Measurements from ENCODE around the gene PTPN18.
"Not testable (repeated sequence)": the region's sequence is repeated elsewhere in the genome, so short reads cannot be mapped to it uniquely, and the experiment has no call there.

PTPN18 gene

GRCh38 chr2:130355578-130356431, at the start of gene PTPN18:
PTPN18 (plus strand) TSS chr2:130356056; CDS start chr2:130356108, 52 bp downstream.
- no peak for DNase-seq (ENCODE audit: low read depth in 3 of 3)

- DNase-seq (ENCODE audit: low read depth in 3 of 3) = no peak
Measured at GRCh38 chr2:130307850-130308249, 48.0 kb upstream of the PTPN18 start.

- DNase-seq (ENCODE audit: low read depth in 3 of 3) = no peak
Measured at GRCh38 chr2:130310881-130311280, 45.0 kb upstream of the PTPN18 start.

GRCh38 chr2:130313812-130314334, 42.0 kb upstream of the PTPN18 start:
- no peak for DNase-seq (ENCODE audit: low read depth in 3 of 3)

- DNase-seq (ENCODE audit: low read depth in 3 of 3) = no peak
Measured at GRCh38 chr2:130314377-130314776, 41.5 kb upstream of the PTPN18 start.

GRCh38 chr2:130316596-130316995, 39.3 kb upstream of the PTPN18 start:
- DNase-seq (ENCODE audit: low read depth in 3 of 3) = no peak

- DNase-seq (ENCODE audit: low read depth in 3 of 3) = no peak
Measured at GRCh38 chr2:130318906-130319305, 37.0 kb upstream of the PTPN18 start.

GRCh38 chr2:130319536-130319935, 36.3 kb upstream of the PTPN18 start:
- no peak for DNase-seq (ENCODE audit: low read depth in 3 of 3)

GRCh38 chr2:130327703-130328527, 27.9 kb upstream of the PTPN18 start:
- no peak for DNase-seq (ENCODE audit: low read depth in 3 of 3)

GRCh38 chr2:130328710-130329109, 27.1 kb upstream of the PTPN18 start:
- DNase-seq (ENCODE audit: low read depth in 3 of 3) = no peak

GRCh38 chr2:130332271-130333073, 23.4 kb upstream of the PTPN18 start:
- peak; percentile 42 to 51 (median 43) for DNase-seq (ENCODE audit: low read depth in 3 of 3)

GRCh38 chr2:130333253-130333652, 22.6 kb upstream of the PTPN18 start:
- not testable (repeated sequence) for DNase-seq (ENCODE audit: low read depth in 3 of 3)

- DNase-seq (ENCODE audit: low read depth in 3 of 3) = no peak
Measured at GRCh38 chr2:130334026-130334425, 21.8 kb upstream of the PTPN18 start.

GRCh38 chr2:130335226-130335625, 20.6 kb upstream of the PTPN18 start:
- DNase-seq (ENCODE audit: low read depth in 3 of 3) = no peak

- no peak for DNase-seq (ENCODE audit: low read depth in 3 of 3)
Measured at GRCh38 chr2:130336150-130336876, 19.5 kb upstream of the PTPN18 start.

GRCh38 chr2:130336877-130337734, 18.8 kb upstream of the PTPN18 start:
- DNase-seq (ENCODE audit: low read depth in 3 of 3) = peak in 2 of 3 experiments; percentile 27 to 39

- no peak for DNase-seq (ENCODE audit: low read depth in 3 of 3)
Measured at GRCh38 chr2:130337735-130338325, 18.0 kb upstream of the PTPN18 start.

GRCh38 chr2:130338793-130339345, 17.0 kb upstream of the PTPN18 start:
- DNase-seq (ENCODE audit: low read depth in 3 of 3) = no peak
